Adrenal gland (tissue), 12 donors: ENCODE data around the gene CDC42EP4. TPM values are rescaled to one million over a fixed set of nuclear protein-coding genes. Genes with fewer than 3 reads are reported as not detected.

Experiments
- DNase-seq, 7 donors: peaks; one replicate each; pipeline ENCODE4 v3.0.0-alpha.2; 2019 to 2020
- H3K27ac ChIP-seq, 5 donors: fragments of 200-600 bp; sonication (generic) in 4 of 5; 1 replicate in 3 of 5; 2 replicates in 2 of 5; pipeline versions ENCODE4 v1.5.1 to v1.8.0; 2016 to 2020; ENCODE audit warnings: mild to moderate bottlenecking in 1 of 5
- H3K27me3 ChIP-seq: fragments of 200-600 bp; 2 replicates; pipeline ENCODE4 v1.8.0; 2021
- H3K36me3 ChIP-seq, 2 donors: fragments of 200-600 bp; replicated peaks in 1 of 2; 1 replicate in 1 of 2; 2 replicates in 1 of 2; pipeline versions ENCODE4 v1.5.1 to v1.8.0; 2018 to 2022
- H3K4me1 ChIP-seq, 2 donors: fragments of 200-600 bp; replicated peaks in 1 of 2; 1 replicate in 1 of 2; 2 replicates in 1 of 2; pipeline versions ENCODE4 v1.5.1 to v1.8.0; 2018 to 2021
- H3K4me3 ChIP-seq, 4 donors: fragments of 200-600 bp; sonication (generic) in 3 of 4; one replicate each; pipeline ENCODE4 v1.5.1; 2016 to 2018
- H3K9me3 ChIP-seq, 3 donors: fragments of 200-600 bp; sonication (generic) in 1 of 3; replicated peaks in 1 of 3; 1 replicate in 2 of 3; 2 replicates in 1 of 3; pipeline versions ENCODE4 v1.5.1 to v1.8.0; 2016 to 2021
- CTCF ChIP-seq, 6 experiments: fragments of 450-650 bp in 4 of 6; fragments of 200-600 bp in 2 of 6; sonication (generic) in 1 of 6; IDR thresholded peaks; 1 replicate in 5 of 6; 2 replicates in 1 of 6; pipeline versions ENCODE4 v1.5.1 to v1.8.0; 2016 to 2021; ENCODE audit warnings: antibody characterized with exemption in 6 of 6, mild to moderate bottlenecking in 2 of 6, moderate library complexity in 1 of 6
- POLR2A ChIP-seq, 2 donors: fragments of 450-650 bp; IDR thresholded peaks; one replicate each; pipeline ENCODE4 v1.6.1; 2017; ENCODE audit warnings: antibody characterized with exemption in 2 of 2, mild to moderate bottlenecking in 2 of 2, moderate library complexity in 1 of 2
- WGBS, 4 donors: extraction: QIAGEN DNeasy Blood & Tissue Kit in 2 of 4; methylation state at CpG; one replicate each; pipeline versions ENCODE4 v1.1.5 to v1.1.7; 2013 to 2017; 5-methylcytosine and 5-hydroxymethylcytosine counted together
- intact Hi-C, 2 donors: fragments of 100-400 bp; cut with DNase I; formaldehyde crosslinking; loops; one replicate each; pipeline versions ENCODE4 v1.14.1 to v1.15.0; 2022 to 2023
- polyA plus RNA-seq, 3 donors: library from polyadenylated mRNA; stranded (reverse); fragments of 200-250 nt in 2 of 3; fragments of 350-450 nt in 1 of 3; fragmentation: Illumina TruSeq in 1 of 3; extraction: RNeasy Lipid Tissue Mini Kit (QIAGEN cat#74804) in 1 of 3; gene quantifications; one replicate each; pipeline ENCODE4 v1.2.3, GENCODE V29; 2013 to 2014
- total RNA-seq, 9 donors: library from RNA; depleted of rRNA in 4 of 9; stranded (reverse); fragments of >200 nt in 4 of 9; fragments of 120-200 nt in 1 of 9; fragmentation: NEBNext Ultra II Directional in 1 of 9; extraction: Animal tissue kit (Norgen Biotek cat#: 25700) in 1 of 9; gene quantifications; one replicate each; pipeline versions ENCODE4 v1.1.0 to v1.2.4, GENCODE V29; 2013 to 2023
- donor health status: healthy with polysubstance abuse.
- donor health status: Bipolar disorder and iron deficiency.
- donor health status: DM: yes; HTN: yes; CAD: no.
- donor health status: DM: no; HTN: no; CAD: no.
- donor health status: DM: no; HTN: no; CAD: no.
- donor health status: DM: yes; HTN: yes; CAD: no.

Gene CDC42EP4
- total and polyA plus RNA-seq, 12 donors = 24.4 to 172 (median 96.5) TPM

- Histone ChIP-seq H3K27ac (peak overlapping the region in 2 of 5 donors; percentile 79 to 96), H3K4me1 (peaks cover 25 to 76% of the 10 kb centered on the region in 2 donors), H3K36me3 (peaks cover 0 to 28% of the 10 kb centered on the region in 2 donors), H3K9me3 (no peaks in the 10 kb centered on the region), H3K4me3 (no peak overlapping the region), H3K27me3 (no peaks in the 10 kb centered on the region)
- TF ChIP-seq CTCF (IDR thresholded peaks at IDR 0.05) (no peak), POLR2A (IDR thresholded peaks at IDR 0.05) (no peak)
- WGBS, 4 donors = 74 to 77% (median 75%) methylated on average over 8 of the region's 8 CpGs
- no peak for DNase-seq
- intact Hi-C loops = no loop called here
Observed at GRCh38 chr17:73284354-73284753, 27.4 kb downstream of the CDC42EP4 start.

- H3K27ac ChIP-seq = peak overlapping the region in 2 of 5 donors; percentile 16 to 96
- no peak overlapping the region for H3K4me3 ChIP-seq
- no peaks in the 10 kb centered on the region for H3K9me3 ChIP-seq
- 55 to 71% (median 58%) methylated on average over 10 of the region's 10 CpGs for WGBS, 4 donors
- intact Hi-C loops = no loop called here
- TF ChIP-seq CTCF (IDR thresholded peaks at IDR 0.05) = no peak
- no peak for TF ChIP-seq POLR2A (IDR thresholded peaks at IDR 0.05)
- DNase-seq = peak in 1 of 7 donors; percentile 78
- peaks cover 25 to 76% of the 10 kb centered on the region in 2 donors for H3K4me1 ChIP-seq
- H3K36me3 ChIP-seq = peaks cover 0 to 28% of the 10 kb centered on the region in 2 donors
- H3K27me3 ChIP-seq = no peaks in the 10 kb centered on the region
Observed at GRCh38 chr17:73283841-73284282, 27.9 kb downstream of the CDC42EP4 start.

GRCh38 chr17:73283250-73283649, 28.6 kb downstream of the CDC42EP4 start:
- WGBS, 4 donors = 74 to 92% (median 81%) methylated on average over 5 of the region's 5 CpGs
- H3K36me3 ChIP-seq = peaks cover 0 to 28% of the 10 kb centered on the region in 2 donors
- H3K4me3 ChIP-seq = no peak overlapping the region
- TF ChIP-seq POLR2A (IDR thresholded peaks at IDR 0.05) = no peak
- no peak for TF ChIP-seq CTCF (IDR thresholded peaks at IDR 0.05)
- no peaks in the 10 kb centered on the region for H3K27me3 ChIP-seq
- H3K9me3 ChIP-seq = no peaks in the 10 kb centered on the region
- DNase-seq = no peak
- peaks cover 27 to 76% of the 10 kb centered on the region in 2 donors for H3K4me1 ChIP-seq
- intact Hi-C loops = no loop called here
- H3K27ac ChIP-seq = peak overlapping the region in 2 of 5 donors; percentile 16 to 96

- H3K27me3 ChIP-seq = no peaks in the 10 kb centered on the region
- H3K4me3 ChIP-seq = no peak overlapping the region
- 83 to 91% (median 89%) methylated on average over 9 of the region's 9 CpGs for WGBS, 4 donors
- H3K9me3 ChIP-seq = no peaks in the 10 kb centered on the region
- peaks cover 0 to 28% of the 10 kb centered on the region in 2 donors for H3K36me3 ChIP-seq
- intact Hi-C loops = no loop called here
- peak overlapping the region in 1 of 5 donors; percentile 96 for H3K27ac ChIP-seq
- no peak for DNase-seq
- H3K4me1 ChIP-seq = peaks cover 33 to 76% of the 10 kb centered on the region in 2 donors
- TF ChIP-seq POLR2A (IDR thresholded peaks at IDR 0.05) (no peak), CTCF (IDR thresholded peaks at IDR 0.05) (no peak)
Observed at GRCh38 chr17:73282629-73283028, 29.2 kb downstream of the CDC42EP4 start.
